Stimulated activated CD4-positive, alpha-beta T cell treated with anti-CD3 and anti-CD28 coated beads, Interleukin-15, amount 100 ng/mL, for 48 hours (primary cell): ENCODE data around the gene ALDH8A1.
"Not testable (repeated sequence)": the region's sequence is repeated elsewhere in the genome, so short reads cannot be mapped to it uniquely, and the experiment has no call there.

ENCODE experiments used
- DNase-seq, 2 donors: peaks; one replicate each; pipeline ENCODE4 v3.0.0-alpha.2; 2020; ENCODE audit warnings: low read depth in 2 of 2

The ALDH8A1 gene

DNA sequence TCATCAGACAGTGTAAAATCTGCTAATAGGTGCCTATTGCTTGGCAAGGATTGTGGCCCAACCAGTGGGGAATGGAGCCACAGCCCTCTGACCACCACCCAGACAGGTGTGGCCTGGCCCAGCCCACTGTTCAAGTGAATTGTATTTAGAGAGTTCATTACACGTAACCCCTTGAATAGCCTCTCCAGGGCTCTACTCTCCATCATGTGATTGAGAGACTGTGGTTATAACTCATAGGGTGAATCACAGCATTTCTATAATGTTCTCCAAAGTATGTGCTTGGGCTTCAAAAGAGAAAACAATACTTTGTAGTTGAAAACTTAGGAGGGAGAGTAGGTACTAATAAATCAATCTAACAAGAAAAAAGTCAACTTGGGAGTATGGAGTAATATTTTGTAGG, 38.4 kb downstream of the ALDH8A1 start:
- no peak for DNase-seq

DNA sequence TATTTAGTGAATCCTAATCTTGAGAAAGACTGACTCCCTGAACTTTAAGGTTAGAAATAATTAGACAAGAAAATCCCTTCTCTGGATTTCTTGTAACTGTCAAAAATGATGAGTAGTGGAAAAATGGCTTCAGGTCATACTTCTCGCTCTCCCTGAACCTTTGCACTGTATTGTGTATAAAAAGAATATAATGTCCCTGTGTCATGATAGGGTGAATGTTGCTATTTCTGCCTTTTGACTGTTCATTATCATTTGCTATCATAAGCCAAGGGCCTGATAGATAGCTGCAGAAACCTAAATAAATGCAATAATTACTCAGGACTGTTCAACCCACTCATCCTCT, 39.3 kb downstream of the ALDH8A1 start:
- DNase-seq: no peak

DNA sequence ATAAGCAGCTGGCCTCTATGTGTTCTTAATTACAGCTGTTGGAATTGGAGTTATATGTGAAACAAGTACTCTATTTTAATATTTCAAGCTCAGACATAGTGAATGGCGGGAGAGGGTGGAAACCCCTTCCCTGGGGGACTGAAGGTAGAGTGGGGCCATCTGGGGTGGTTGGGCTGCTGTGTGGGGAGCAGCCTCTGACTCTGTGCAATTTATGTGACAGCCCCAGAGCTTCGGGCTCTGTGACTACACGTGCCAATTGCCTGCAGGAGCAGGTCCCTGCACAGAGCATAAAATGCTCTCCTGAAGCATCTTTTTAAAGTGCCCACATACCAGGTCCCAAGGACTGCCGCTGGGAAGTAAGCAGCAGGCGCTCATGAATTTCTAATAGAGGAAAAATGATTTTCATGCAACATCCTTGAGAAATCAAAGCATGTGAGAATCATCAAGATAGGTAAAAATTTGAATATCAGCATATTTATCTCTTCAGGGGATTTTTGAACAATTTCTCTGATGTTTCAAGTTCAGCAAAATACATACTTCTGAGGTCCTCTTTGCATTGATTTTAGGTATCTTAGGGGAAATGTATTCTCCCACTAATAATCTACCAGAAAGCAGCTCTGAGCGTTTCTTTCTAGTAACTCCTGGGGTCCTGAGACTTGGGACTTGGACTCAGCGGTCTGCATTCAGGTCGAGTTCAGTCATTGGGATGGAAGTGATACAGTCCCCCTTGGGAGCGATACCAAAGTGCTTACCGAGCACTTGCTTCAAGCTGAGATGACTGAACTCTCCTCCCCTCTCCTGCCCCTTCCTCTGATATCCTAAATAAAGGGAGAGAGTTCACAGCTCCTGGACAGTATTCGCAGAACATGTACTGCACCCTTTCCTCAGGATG, 40.0 kb downstream of the ALDH8A1 start:
- no peak for DNase-seq

DNA sequence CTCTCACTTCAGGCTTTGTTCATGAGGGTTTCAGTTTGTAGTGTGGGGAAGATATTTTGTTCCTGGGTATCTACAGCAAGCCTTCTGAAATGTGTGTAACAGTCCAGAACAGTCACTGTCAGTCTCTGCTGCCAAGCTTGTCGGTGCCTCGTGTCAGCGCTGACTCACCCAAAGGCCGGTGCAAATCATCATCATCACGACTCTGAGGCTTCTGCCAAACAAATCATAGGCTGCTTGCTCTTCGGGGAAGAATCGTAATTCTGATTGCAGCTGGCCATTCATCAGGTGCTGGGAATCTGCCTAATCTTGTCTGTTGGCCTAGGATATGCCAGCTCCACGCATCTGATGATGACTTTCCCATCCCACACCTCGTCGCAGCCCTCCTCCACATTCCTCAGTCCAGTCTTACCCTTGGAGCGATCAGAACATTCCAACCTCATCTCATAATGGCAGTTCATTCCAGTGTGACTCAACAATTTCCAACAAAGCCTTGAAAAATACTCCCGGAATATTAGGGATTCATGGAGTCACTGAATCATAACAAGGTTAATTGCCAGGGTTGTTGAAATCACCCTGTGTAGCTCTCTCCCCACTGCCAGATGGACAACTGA, 40.9 kb downstream of the ALDH8A1 start:
- DNase-seq: peak; percentile 10 to 15

DNA sequence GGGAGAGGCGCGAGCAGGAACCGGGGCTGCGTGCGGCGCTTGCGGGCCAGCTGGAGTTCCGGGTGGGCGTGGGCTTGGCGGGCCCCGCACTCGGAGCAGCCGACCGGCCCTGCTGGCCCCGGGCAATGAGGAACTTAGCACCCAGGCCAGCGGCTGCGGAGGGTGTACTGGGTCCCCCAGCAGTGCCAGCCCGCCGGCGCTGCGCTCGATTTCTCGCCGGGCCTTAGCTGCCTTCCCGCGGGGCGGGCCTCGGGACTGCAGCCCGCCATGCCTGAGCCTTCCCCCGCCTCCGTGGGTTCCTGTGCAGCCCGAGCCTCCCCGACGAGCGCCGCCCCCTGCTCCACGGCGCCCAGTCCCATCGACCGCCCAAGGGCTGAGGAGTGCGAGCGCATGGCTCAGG, 45.2 kb downstream of the ALDH8A1 start:
- DNase-seq: not testable (repeated sequence)

DNA sequence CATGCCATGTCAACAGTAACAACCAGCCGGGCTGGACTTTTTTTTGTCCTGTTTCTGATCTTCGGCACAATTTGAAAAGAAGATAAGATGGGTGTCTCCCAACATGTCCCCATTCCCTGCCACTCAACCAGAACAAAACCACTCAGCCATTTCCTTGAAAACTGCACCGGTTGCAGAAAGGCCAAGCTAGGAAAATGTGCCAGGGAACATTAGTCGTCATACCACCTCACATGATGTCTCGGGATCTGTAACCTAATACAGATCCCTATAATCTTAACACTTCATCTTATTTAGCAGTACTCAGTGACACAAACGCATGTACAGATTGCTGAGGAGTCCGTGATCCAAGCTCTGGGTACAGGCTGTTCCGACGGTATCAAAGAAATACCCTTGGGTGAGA, 46.5 kb downstream of the ALDH8A1 start:
- DNase-seq: no peak

DNA sequence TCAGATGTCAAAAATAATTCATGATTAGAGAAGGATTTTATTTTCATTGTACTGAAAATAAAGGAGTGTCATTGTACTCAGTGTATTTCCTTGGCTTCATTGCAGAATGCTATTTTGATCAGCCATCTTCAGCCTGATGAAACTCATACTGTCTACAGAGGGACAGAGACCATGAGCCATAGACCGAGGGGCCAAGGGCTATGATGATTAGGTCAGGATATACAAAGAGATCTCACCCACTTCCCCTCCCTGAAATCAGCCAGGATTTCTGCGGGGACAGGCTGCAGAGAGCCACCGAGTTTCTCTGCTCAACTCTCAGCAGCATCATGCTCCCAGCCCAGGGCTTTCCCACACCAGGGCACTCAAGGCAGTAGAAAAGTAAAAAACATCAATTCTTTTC, 47.0 kb downstream of the ALDH8A1 start:
- DNase-seq: no peak

DNA sequence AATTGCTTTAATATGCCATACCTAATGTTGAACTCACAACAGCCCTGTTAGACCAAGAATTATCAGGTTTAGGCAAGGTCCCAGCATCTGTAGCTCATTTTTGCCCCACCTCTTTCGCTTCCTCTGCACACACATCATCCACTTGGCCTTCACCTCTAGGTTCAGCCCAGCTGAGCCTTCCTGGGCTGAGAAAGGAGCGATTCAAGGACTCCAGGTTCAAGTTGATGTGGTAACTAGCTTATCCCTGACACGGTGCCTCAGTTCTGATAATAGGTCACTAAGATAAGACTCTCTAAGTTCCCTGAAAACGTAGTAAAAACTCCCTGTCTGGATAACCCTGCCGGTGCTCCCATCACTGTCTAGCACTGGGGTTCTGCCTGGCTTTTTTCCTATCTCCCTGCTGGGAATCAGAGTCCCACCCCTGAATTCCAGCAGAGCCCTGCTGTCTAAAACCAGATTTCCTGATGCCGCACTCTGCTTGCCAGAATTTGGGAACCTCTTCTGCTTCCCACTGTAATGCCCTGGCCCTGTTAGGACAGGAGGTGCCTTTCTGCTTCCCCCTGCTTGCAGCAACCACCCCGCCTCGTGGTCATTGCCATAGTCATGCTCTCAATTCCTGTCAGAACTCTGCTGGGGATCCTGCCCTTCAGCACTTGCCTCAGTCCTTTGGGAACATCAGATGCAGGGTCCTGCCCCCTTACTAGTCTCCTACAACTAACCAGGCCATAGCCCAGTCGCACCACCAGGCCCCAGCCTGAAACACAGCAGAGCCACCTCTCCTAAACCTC, 47.6 kb downstream of the ALDH8A1 start:
- DNase-seq: no peak

DNA sequence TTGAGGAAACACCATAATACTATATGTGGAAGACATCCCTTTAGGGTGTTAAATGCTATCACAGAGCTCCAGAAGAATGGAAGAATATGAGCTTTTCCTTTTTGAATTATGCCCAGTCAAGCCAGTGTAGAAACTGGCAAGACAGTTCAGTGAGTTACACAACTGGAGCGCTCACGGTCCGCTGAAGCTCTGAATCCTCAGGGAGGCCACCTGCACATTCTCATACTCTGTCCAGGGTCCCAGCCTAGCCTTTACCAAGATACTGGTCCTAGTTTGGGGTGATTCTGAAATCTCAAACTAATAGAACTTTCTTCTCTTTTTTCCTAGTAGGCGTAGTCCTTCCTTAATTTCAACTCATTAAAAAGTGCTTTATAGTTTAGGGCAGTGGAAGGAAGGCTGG, 51.3 kb downstream of the ALDH8A1 start:
- DNase-seq: no peak

DNA sequence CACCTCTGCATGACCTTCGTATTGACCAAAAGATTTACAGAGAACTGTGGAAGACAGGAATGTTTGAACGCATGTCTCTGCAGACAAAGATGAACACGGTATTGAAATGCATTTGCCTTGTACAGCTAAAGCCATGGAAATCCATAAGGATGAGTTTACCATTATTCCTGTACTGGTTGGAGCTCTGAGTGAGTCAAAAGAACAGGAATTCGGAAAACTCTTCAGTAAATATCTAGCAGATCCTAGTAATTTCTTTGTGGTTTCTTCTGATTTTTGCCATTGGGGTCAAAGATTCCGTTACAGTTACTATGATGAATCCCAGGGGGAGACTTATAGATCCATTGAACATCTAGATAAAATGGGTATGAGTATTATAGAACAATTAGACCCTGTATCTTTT, 51.7 kb downstream of the ALDH8A1 start:
- DNase-seq: not testable (repeated sequence)

DNA sequence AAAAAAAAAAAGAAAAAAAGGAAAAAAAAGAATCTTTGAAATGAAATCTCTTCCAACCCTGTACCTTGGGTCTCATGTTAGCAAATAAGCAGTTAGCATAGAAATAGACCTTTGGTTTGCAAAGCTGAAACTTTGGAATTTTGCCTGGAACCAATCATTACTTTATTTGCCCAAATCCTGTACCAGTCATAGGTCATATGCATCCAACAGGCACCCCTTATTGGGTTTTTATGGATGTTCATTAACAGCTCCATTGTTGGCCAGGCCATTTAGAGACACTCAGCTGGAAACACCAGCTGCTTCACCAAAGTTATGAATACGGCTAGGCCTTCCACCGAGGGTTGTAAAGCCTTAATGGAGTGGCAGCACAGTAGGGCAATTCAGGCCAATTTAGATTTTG, 53.0 kb downstream of the ALDH8A1 start:
- DNase-seq: no peak

DNA sequence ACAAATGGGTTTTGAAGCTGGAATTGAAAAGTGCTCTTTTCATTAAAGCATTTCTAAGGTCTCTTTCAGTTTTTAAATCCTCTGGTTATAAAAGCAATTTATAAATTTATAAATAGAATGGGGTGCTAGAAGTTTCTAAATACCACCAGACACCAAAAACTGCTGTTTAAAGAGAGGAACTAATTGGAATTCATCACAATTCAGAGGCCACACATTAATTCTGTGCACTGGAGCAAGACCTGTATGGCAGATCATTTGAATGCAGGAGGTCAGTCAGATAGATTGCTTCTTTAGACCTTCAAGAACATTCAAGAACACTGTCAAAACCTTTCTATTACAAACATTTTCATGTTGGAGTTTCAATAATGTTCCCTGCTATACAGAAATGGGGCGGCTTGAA, 55.1 kb downstream of the ALDH8A1 start:
- DNase-seq: no peak

DNA sequence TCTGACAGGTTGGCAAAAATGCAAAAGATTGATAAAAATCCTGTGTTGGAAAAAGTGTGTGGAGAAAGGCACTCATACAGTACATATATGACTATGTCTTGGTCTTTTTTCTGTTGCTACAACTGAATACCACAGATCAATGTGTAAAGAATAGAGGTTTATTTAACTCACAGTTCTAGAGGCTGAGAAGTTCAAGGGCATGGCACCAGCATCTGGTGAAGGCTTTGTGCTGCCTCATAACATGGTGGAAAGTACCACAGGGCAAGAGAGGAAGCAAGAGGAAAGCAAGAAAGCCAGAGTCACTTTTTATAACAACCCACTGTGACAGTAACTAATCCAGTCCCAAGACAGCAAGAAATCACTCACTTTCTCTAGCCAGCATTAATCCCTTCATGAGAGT, 57.5 kb downstream of the ALDH8A1 start:
- no peak for DNase-seq

DNA sequence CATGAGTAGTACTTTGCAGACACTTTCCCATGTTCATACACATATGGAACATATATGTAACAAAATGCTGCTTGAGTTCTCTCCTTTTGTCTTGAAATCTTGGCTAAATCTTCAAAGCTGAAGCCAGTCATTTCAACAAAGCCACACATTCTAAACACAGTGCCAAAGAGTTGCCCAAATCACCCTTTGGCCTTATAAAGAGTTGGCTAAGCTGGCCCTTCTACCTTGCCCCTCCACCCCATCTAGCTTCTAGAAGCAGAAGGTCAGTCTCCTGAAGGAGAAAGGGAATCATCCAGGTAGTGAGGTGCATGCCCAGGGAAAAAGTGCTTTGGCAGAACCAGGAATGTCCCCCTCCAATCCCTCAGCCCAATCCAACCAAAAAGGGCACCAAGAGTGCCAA, 58.3 kb downstream of the ALDH8A1 start:
- no peak for DNase-seq

DNA sequence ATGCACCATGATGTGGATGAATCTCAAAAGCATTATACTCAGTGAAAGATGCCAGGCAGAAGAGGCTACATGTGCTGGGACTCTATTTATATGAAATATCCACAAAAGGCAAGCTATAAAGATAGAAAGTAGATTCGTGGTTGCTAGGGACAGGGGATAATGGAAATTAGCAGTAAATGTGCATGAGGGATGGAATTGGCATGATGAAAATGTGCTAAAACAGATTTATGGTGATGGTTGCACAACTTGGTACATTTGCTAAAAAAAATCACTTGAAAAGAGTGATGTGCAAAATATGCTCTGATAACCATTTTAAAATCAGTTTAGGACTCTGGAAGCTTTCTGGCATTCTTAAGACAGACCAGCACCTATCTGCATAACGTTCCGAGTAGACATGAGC, 61.6 kb downstream of the ALDH8A1 start:
- DNase-seq: no peak

DNA sequence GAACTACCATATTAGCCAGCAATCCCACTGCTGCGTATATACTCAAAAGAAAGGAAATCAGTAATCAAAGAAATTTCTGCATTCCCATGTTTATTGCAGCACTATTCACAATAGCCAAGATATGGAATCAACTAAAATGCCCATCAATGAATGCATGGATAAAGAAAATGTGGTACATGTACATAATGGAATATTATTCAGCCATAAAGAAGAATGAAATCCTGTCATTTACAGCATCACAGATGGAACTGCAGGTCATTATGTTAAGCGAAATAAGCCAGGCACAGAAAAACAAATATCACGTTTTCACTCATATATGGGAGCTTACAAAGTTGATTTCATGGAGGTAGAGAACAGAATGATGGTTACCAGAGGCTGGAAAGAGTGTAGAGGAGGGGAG, 65.1 kb downstream of the ALDH8A1 start:
- DNase-seq: no peak

DNA sequence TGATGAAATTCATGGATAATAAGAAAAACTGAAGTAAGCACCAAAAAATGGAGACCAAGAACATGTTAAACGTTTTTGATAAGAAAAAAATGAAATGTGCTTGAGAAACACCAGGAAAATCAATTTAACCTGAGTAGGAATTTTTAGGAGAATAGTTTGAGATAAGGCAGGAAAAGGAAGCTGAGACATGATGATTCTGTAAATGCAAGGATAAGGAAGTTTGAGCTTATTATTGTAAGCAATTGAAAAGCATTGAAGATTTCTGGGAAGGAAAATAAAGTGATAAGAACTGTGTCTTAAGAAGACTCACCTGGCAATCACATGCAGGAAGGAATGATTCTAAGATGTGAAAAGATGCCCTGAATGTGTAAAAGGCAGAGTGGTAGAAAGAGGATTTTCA, 66.6 kb downstream of the ALDH8A1 start:
- no peak for DNase-seq

DNA sequence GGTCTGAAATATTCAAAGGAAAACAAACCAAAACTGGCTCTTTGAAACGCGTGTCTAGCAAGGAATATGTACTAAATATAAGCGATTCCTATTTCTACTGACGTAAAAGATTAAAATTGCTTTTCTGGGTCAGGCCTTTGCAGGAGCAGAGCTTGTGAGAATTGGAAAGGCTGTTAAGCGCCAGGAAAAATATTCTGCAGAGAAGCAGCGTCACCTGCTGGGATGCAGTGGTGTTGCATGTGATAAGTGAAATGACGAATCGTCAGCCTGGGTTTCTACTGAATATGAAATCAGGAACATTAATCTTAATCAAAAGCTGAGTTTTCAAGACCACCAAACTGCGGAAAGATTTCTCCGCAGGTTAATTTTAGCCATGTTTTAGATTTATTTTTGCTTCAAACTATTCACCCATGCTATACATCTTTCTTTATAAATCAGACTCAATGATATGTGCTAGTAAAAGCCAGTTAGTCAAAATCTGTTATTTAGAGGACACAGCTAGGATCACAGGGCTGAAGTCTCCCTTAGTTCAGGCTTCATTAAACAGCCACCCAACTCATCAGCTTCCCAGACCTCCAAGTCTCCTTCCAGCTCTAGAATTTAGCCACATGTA, 67.4 kb downstream of the ALDH8A1 start:
- DNase-seq: peak; percentile 1 to 36

DNA sequence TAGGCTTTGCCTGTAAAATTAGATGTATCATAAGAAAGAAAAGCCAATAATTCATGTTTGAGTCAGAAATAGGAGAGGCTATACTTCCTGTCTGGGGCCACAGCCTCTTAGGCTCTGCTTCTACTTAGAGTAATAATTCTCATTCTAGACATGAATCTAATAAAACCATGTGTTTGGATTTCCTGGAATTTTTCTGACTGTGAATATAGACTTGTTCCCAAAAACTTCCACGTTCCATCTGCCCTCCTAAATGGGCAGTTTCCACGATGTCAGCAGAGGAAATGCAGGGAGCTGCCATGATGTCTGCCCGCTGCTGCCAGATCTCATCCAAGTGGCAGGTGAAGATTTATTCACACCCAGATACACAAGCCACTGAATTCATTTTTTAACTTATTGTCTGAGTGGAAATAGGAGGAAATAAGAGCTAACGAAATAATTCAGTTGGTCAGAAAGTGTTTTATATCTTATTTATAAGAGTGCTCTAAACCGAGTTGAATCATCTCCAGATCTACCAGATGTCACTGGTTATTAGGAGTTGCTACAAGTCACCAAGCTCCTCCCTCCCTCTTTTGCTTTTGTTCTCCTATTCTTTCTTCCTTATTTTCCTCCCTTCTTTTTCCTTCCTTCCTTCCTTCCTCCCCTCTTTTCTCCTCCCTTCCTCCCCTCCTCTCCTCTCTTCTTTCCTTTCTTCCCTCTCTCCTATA, 69.3 kb downstream of the ALDH8A1 start:
- DNase-seq: no peak

DNA sequence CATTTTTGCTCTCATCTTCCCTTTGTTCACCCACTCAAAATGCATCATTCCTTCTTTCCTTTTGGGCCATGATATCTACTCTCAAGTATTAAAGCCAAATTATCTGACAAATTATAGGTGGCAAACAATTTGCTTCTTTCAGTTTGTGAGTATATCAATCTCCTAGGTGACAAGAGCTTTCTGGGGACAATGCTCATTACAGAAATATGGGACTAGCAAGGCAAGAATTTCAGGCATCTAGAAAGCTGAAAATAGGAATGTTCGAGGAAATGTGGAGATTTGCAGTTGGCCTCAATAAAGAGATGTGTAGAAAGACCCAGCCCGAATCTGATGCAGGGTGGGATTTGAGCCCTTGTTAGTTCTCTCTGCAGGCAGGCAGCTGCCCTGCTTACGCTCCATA, 71.8 kb downstream of the ALDH8A1 start:
- no peak for DNase-seq

DNA sequence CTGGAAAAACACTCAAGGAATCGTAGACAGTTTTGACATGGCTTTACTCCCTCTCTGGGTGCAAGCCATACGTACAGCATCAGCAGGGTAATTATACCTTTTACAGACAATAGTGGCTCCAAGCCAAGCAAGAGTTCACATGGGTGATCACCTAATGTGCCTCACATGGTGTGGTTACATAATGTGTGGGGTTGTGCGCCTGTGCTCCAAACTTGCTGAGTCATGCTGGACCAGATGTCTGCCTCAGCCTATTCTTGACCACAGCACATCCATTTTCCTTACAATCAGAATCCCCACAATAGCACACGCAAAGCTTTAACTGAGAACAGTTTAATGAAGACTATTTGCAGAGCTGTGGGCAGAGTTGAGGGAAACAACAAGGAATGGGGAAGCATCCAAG, 74.5 kb downstream of the ALDH8A1 start:
- DNase-seq: no peak
